Cardiac fibroblast (primary cell): ENCODE results near the gene ACBD3.

Source experiments
- DNase-seq, 2 donors: peaks; one replicate each; pipeline versions ENCODE4 v3.0.0 to v3.0.0-alpha.2; 2010; ENCODE audit warnings: low read depth in 2 of 2
- H3K4me3 ChIP-seq, 2 donors: replicated peaks in 1 of 2; 1 replicate in 1 of 2; 2 replicates in 1 of 2; pipeline ENCODE4 v1.5.1; 2011; ENCODE audit warnings: low read depth in 2 of 2, low read length in 2 of 2, mild to moderate bottlenecking in 2 of 2, moderate library complexity in 1 of 2
- TF ChIP-seq, protein P1 (sequence below): IDR thresholded peaks from one replicate; pipeline ENCODE4 v1.5.1; 2011; ENCODE audit warnings: low read depth, mild to moderate bottlenecking, low read length, inconsistent platforms

Gene ACBD3

GRCh38 chr1:226144045-226144444 lies 42.5 kb downstream of the ACBD3 start:
- DNase-seq, result no peak
- TF ChIP-seq, protein P1, sequence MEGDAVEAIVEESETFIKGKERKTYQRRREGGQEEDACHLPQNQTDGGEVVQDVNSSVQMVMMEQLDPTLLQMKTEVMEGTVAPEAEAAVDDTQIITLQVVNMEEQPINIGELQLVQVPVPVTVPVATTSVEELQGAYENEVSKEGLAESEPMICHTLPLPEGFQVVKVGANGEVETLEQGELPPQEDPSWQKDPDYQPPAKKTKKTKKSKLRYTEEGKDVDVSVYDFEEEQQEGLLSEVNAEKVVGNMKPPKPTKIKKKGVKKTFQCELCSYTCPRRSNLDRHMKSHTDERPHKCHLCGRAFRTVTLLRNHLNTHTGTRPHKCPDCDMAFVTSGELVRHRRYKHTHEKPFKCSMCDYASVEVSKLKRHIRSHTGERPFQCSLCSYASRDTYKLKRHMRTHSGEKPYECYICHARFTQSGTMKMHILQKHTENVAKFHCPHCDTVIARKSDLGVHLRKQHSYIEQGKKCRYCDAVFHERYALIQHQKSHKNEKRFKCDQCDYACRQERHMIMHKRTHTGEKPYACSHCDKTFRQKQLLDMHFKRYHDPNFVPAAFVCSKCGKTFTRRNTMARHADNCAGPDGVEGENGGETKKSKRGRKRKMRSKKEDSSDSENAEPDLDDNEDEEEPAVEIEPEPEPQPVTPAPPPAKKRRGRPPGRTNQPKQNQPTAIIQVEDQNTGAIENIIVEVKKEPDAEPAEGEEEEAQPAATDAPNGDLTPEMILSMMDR, result no peak
- H3K4me3 ChIP-seq, result no peak overlapping the region

DNA sequence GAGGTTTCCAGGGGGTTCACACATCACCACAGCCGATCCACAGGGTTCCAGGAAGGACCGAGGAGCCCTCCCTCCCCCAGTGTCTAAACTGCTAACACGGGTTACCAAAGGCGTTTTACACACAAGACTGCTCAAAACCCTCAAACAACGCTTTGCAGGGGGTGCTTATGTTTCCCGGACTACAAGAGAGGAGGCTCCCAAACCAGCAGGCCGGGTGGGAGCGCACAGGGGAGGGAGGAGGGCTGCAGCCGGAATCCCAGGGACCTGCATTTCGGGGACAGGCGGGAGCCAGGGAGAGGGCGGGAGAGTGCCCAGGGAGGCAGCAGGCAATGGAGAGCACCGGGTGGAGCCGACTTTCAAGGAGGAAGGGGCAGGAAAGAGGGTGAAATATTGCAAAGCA lies 50.8 kb downstream of the ACBD3 start:
- H3K4me3 ChIP-seq, result no peak overlapping the region
- TF ChIP-seq, protein P1, result no peak
- no peak for DNase-seq

GRCh38 chr1:226135059-226135651 lies 51.4 kb downstream of the ACBD3 start:
- DNase-seq, result peak; percentile 26 to 55
- TF ChIP-seq, protein P1, result no peak
- H3K4me3 ChIP-seq, result no peak overlapping the region

DNA sequence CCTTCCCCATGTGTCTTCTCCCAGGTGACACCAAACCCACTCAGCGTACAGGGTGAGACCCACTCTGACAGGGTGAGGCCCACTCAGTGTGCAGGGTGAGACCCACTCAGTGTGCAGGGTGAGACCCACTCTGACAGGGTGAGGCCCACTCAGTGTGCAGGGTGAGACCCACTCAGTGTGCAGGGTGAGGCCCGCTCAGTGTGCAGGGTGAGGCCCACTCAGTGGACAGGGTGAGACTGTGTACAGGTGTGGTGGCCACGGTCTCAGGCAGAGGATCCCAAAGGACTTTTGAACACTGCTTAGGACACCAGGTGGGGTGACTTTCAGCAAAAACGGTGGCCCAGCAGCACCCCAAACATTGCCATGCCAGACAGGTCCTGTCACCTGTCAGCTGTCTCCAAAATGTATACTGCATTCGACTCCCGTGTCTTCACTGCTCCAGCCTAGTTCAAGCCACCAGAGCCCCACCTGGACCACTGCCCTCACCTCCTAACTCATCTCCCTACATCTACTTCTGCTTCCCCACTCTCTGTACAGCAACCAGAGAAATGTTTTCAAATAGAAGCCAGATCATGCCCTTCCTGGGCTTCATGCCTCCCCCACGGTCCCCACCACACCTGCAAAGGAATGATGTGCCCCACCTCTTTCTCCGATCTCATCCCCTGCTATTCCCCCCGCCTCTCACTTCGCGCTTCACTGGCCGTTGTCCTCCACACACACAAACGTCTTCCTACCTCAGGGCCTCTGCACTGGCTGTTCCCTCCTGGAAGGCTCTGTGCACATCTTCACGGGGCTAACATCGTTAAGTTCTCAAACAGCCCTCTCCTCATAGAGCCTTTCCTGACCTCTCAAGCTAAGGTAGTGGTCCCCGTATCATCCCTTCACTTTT lies 52.1 kb downstream of the ACBD3 start:
- TF ChIP-seq, protein P1, result no peak
- H3K4me3 ChIP-seq, result no peak overlapping the region
- DNase-seq, result no peak

- no peak for DNase-seq
- no peak overlapping the region for H3K4me3 ChIP-seq
Observed at GRCh38 chr1:226133504-226134123, 52.9 kb downstream of the ACBD3 start.

DNA sequence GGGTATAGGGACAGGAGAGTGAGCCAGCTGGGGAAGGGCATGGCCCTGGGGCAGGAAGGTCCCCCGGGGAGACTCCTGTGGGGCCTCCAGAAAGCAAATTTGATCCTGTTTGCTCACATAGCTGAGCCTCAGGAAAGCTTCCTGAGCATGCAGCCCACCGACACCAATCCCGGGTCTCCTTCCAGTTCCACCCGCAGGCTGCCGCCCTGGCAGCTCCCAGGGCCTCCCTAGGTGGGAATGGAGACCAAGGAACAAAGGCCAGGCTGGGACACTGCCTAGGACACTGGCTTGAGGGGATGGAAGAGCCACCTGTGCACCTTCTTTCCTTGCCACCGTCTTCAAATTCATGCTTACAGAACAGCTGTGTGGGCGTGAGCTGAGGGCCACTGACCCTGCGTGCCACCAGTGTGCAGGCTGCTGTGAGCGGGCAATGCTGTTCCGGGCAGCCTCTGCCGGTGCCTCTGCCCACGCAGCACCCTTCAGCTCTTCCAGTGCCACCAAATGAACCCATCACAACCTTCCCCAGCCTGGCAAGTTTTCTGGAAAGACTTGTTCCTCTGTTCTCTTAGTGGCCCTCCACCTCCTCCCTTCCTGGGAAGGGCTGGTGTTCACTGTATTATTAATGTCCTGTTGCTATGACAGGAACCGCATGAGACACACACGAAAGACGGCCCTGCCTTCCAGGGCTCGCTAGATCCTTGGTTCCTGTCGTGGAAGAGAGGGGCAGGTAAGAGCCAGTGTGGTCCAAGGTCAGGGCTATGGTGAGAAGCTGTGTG lies 53.6 kb downstream of the ACBD3 start:
- no peak for DNase-seq
- TF ChIP-seq, protein P1, result no peak

More at GRCh38 chr1:226133504-226134123, 52.9 kb downstream of the ACBD3 start:
- TF ChIP-seq, protein P1, result no peak

More for the DNA sequence above, 53.6 kb downstream of the ACBD3 start:
- H3K4me3 ChIP-seq, result no peak overlapping the region
